ENCODE data around the gene SMAP2. TPM values are rescaled to one million over a fixed set of nuclear protein-coding genes. Genes with fewer than 3 reads are reported as not detected.

SMAP2 gene
- total RNA-seq, 4 donors from 2014 or later: 20.7 to 39.3 (median 29.2) TPM

DNA sequence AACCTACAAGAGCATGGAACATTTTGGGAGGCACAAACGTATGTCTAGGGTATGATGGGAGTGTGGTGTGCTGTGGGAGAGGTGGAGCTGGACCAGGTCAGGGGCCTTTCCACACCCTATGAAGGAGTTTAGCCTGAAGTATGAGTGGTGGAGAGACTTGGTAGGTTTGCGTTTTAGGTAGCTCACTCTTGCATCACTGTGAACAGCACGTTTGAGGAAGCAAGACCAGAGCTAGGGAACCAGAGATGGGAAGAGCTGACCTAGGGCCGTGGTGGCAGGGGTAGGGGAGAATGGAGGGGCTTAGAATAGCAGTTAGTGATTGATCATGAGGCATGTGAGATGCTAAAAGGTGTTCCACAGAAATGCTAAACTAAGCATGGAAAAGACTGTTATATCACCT lies 51.7 kb downstream of the SMAP2 start:
- Histone ChIP-seq H3K4me3 (no peak overlapping the region), H3K36me3 (peaks cover 0 to 23% (median 9%) of the 10 kb centered on the region in 4 donors), H3K27ac (replicated peaks in 1 of 4) (no peak overlapping the region), H3K9me3 (no peaks in the 10 kb centered on the region), H3K27me3 (no peaks in the 10 kb centered on the region), H3K4me1 (peaks cover 0 to 5% (median 3%) of the 10 kb centered on the region in 4 donors)
- no peak for DNase-seq (ENCODE audit: extremely low spot score)
- 67% methylated on average over 4 of the region's 4 CpGs for WGBS
- intact Hi-C loops (cut with DNase I): no loop called here
- TF ChIP-seq POLR2A (IDR thresholded peaks at IDR 0.05; ENCODE audit: low read depth) (no peak), EP300 (IDR thresholded peaks at IDR 0.05) (no peak), POLR2AphosphoS5 (IDR thresholded peaks at IDR 0.05) (no peak)
- TF ChIP-seq, protein P1, sequence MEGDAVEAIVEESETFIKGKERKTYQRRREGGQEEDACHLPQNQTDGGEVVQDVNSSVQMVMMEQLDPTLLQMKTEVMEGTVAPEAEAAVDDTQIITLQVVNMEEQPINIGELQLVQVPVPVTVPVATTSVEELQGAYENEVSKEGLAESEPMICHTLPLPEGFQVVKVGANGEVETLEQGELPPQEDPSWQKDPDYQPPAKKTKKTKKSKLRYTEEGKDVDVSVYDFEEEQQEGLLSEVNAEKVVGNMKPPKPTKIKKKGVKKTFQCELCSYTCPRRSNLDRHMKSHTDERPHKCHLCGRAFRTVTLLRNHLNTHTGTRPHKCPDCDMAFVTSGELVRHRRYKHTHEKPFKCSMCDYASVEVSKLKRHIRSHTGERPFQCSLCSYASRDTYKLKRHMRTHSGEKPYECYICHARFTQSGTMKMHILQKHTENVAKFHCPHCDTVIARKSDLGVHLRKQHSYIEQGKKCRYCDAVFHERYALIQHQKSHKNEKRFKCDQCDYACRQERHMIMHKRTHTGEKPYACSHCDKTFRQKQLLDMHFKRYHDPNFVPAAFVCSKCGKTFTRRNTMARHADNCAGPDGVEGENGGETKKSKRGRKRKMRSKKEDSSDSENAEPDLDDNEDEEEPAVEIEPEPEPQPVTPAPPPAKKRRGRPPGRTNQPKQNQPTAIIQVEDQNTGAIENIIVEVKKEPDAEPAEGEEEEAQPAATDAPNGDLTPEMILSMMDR (IDR thresholded peaks at IDR 0.05): no peak

DNA sequence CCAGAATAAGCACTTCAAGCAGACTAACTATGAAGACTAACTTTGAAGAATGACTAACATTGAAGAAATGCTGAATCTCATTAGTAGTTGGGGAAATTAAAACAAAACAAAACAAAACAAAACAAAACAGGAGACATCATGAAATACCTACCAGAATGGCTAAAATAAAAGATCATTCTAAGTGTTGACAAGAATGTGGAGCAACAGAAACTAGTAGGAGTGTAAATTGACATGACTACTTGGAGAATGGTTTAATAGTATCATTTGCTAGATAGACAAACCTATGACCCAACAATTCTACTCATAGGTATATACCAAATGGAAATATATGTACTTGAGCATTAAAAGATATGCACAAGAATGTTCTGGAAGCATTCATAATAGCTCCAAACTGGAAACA lies 57.9 kb downstream of the SMAP2 start:
- no peaks in the 10 kb centered on the region for H3K4me1 ChIP-seq
- no peak overlapping the region for H3K4me3 ChIP-seq
- DNase-seq (ENCODE audit: extremely low spot score): no peak
- intact Hi-C loops (cut with DNase I): no loop called here
- H3K27me3 ChIP-seq: no peaks in the 10 kb centered on the region
- no peaks in the 10 kb centered on the region for H3K36me3 ChIP-seq
- H3K27ac ChIP-seq (replicated peaks in 1 of 4): no peak overlapping the region
- no peaks in the 10 kb centered on the region for H3K9me3 ChIP-seq
- no peak for TF ChIP-seq POLR2AphosphoS5 (IDR thresholded peaks at IDR 0.05)
- no peak for TF ChIP-seq POLR2A (IDR thresholded peaks at IDR 0.05; ENCODE audit: low read depth)
- TF ChIP-seq EP300 (IDR thresholded peaks at IDR 0.05): no peak
- TF ChIP-seq, protein P1 (IDR thresholded peaks at IDR 0.05): no peak

DNA sequence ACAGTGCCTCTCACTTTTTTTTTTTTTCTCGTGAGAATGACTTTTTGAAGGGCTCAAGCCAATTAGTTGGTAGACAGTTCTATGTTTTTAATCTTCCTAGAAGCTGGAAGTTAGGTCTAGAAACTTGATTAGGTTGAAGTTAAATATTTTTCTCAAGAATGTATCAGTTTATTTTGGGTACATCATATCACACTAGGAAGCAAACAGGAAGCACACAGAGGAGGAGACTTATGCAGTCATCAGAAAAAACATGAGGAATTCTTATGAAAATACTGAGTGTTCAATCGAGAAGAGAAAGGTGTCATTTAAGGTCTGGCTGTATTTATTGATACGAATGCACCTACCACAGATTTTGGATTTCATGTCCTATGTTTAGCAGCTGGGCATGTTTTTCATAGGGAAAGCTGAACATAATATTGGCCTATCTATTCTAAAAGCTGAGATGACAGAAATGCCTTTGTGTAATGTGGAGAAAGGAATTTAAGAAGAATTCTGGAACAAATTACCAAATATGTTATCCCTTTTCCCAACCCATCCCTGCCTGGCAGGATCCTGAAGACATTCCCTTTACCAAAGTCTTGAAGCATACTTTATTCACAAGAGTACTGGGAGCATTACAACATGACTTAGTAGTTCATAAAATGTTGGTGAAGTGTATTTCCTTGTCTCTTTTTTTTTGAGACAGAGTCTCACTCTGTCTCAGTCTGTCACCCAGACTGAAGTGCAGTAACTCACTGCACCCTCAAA lies 59.3 kb downstream of the SMAP2 start:
- DNase-seq (ENCODE audit: extremely low spot score): no peak
- no peak overlapping the region for H3K4me3 ChIP-seq
- no peaks in the 10 kb centered on the region for H3K27me3 ChIP-seq
- 74% methylated on average over 3 of the region's 3 CpGs for WGBS
- H3K27ac ChIP-seq (replicated peaks in 1 of 4): no peak overlapping the region
- TF ChIP-seq EP300 (IDR thresholded peaks at IDR 0.05): no peak
- no peak for TF ChIP-seq POLR2A (IDR thresholded peaks at IDR 0.05; ENCODE audit: low read depth)
- no peak for TF ChIP-seq POLR2AphosphoS5 (IDR thresholded peaks at IDR 0.05)
- TF ChIP-seq, protein P1 (IDR thresholded peaks at IDR 0.05): no peak
- intact Hi-C loops (cut with DNase I): no loop called here
- H3K9me3 ChIP-seq: no peaks in the 10 kb centered on the region
- no peaks in the 10 kb centered on the region for H3K4me1 ChIP-seq
- no peaks in the 10 kb centered on the region for H3K36me3 ChIP-seq

DNA sequence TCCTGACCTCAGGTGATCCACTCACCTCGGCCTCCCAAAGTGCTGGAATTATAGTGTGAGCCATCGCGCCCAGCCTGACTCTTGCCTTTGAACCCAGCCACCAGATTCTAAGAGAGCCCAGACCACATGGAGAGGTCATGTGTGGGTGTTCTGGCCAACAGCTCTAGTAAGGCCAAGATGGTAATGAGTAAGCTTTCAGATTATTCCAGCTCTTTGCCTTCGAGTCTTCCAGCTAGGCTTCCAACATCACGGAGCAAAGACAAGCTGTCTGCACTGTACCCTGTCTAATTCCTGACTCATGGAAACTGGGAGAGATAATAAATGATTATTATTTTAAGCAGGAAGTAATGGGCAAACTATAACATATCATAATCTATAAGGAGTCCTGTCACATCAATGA lies 61.9 kb downstream of the SMAP2 start:
- intact Hi-C loops (cut with DNase I): no loop called here
- no peak for DNase-seq (ENCODE audit: extremely low spot score)
- H3K4me1 ChIP-seq: no peaks in the 10 kb centered on the region
- no peak for TF ChIP-seq POLR2AphosphoS5 (IDR thresholded peaks at IDR 0.05)
- TF ChIP-seq POLR2A (IDR thresholded peaks at IDR 0.05; ENCODE audit: low read depth): no peak
- TF ChIP-seq EP300 (IDR thresholded peaks at IDR 0.05): no peak
- TF ChIP-seq, protein P1 (IDR thresholded peaks at IDR 0.05): no peak
- no peaks in the 10 kb centered on the region for H3K36me3 ChIP-seq
- H3K4me3 ChIP-seq: no peak overlapping the region
- H3K27ac ChIP-seq (replicated peaks in 1 of 4): no peak overlapping the region
- no peaks in the 10 kb centered on the region for H3K9me3 ChIP-seq
- WGBS: 68% methylated on average over 5 of the region's 5 CpGs
- no peaks in the 10 kb centered on the region for H3K27me3 ChIP-seq

DNA sequence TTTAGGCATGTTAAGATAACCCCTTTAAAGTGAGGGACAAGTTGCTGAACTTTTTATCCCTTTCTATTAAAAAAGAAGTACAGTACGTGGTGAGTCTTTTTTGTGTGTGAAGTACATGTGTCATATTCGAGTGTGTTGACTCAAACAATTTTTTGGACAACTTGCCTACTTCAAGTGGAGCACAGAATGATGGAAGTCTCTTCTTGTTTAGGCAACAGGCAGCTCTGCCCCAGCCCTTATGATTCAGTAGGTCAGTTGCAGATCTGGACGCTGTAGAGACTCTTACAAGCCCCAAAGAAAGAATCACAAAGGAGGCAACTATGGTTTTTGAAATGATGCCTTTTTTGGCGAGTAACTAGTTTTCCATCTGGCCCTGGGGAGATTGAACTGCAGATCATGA lies 62.3 kb downstream of the SMAP2 start:
- no peak for DNase-seq (ENCODE audit: extremely low spot score)
- TF ChIP-seq POLR2A (IDR thresholded peaks at IDR 0.05; ENCODE audit: low read depth) (no peak), EP300 (IDR thresholded peaks at IDR 0.05) (no peak)
- TF ChIP-seq, protein P1 (IDR thresholded peaks at IDR 0.05): no peak
- Histone ChIP-seq H3K4me3 (no peak overlapping the region), H3K4me1 (no peaks in the 10 kb centered on the region), H3K27ac (replicated peaks in 1 of 4) (no peak overlapping the region), H3K9me3 (no peaks in the 10 kb centered on the region), H3K36me3 (no peaks in the 10 kb centered on the region), H3K27me3 (no peaks in the 10 kb centered on the region)
- WGBS: 71% methylated on average over 4 of the region's 4 CpGs
- intact Hi-C loops (cut with DNase I): no loop called here
